ENCODE data around the gene RBP4. TPM values are rescaled to one million over a fixed set of nuclear protein-coding genes. Genes with fewer than 3 reads are reported as not detected.
A peak's percentile ranks its signal among the peaks of the same experiment; 100 is the strongest.

Gene RBP4
- total RNA-seq, 6 experiments from 2014 or later, result not detected

GRCh38 chr10:93566435-93567276 lies 34.4 kb downstream of the RBP4 start, which contains the start of gene FFAR4:
Gene FFAR4 (plus strand): TSS chr10:93566665. CDS start chr10:93566721, 56 bp downstream.
- H3K9me3 Mint-ChIP-seq, result no peaks in the 10 kb centered on the region
- H3K27me3 Mint-ChIP-seq (ENCODE audit: insufficient read depth), result peaks cover 51% of the 10 kb centered on the region
- H3K4me1 Mint-ChIP-seq (ENCODE audit: low read depth), result peaks cover 7% of the 10 kb centered on the region; the same call in 1 of the 2 replicates
- H3K27ac Mint-ChIP-seq, result no peak within 1 kb of the TSS
- DNase-seq, result no peak
- no peak for TF ChIP-seq CTCF (IDR thresholded peaks at IDR 0.05)
- no peaks in the 10 kb centered on the region for H3K36me3 Mint-ChIP-seq (ENCODE audit: low read depth)
- peak within 1 kb of the TSS; percentile 34; the same call in 1 of the 2 replicates for H3K4me3 Mint-ChIP-seq

- no peak for DNase-seq
- Mint-ChIP-seq H3K36me3 (ENCODE audit: low read depth) (no peaks in the 10 kb centered on the region), H3K27ac (no peak overlapping the region), H3K27me3 (ENCODE audit: insufficient read depth) (peaks cover 42% of the 10 kb centered on the region), H3K9me3 (no peaks in the 10 kb centered on the region), H3K4me1 (ENCODE audit: low read depth) (peaks cover 7% of the 10 kb centered on the region; the same call in 1 of the 2 replicates), H3K4me3 (no peak overlapping the region)
- TF ChIP-seq CTCF (IDR thresholded peaks at IDR 0.05), result no peak
These were observed 35.6 kb downstream of the RBP4 start for GRCh38 chr10:93565446-93565845.

GRCh38 chr10:93560541-93560940 lies 40.5 kb downstream of the RBP4 start:
- no peak for DNase-seq
- peaks cover 7% of the 10 kb centered on the region; the same call in 1 of the 2 replicates for H3K36me3 Mint-ChIP-seq (ENCODE audit: low read depth)
- no peak for TF ChIP-seq CTCF (IDR thresholded peaks at IDR 0.05)
- peaks cover 11% of the 10 kb centered on the region for H3K9me3 Mint-ChIP-seq
- no peak overlapping the region for H3K4me3 Mint-ChIP-seq
- no peak overlapping the region for H3K27ac Mint-ChIP-seq
- H3K27me3 Mint-ChIP-seq (ENCODE audit: insufficient read depth), result peaks cover 34% of the 10 kb centered on the region
- H3K4me1 Mint-ChIP-seq (ENCODE audit: low read depth), result no peaks in the 10 kb centered on the region

- Mint-ChIP-seq H3K36me3 (ENCODE audit: low read depth) (peaks cover 7% of the 10 kb centered on the region; the same call in 1 of the 2 replicates), H3K9me3 (peaks cover 11% of the 10 kb centered on the region), H3K4me3 (no peak overlapping the region), H3K27me3 (ENCODE audit: insufficient read depth) (peaks cover 28% of the 10 kb centered on the region), H3K4me1 (ENCODE audit: low read depth) (peaks cover 9% of the 10 kb centered on the region), H3K27ac (no peak overlapping the region)
- DNase-seq, result no peak
- no peak for TF ChIP-seq CTCF (IDR thresholded peaks at IDR 0.05)
These were observed 41.5 kb downstream of the RBP4 start for GRCh38 chr10:93559490-93559889.

GRCh38 chr10:93554760-93555432 lies 46.1 kb downstream of the RBP4 start:
- no peak overlapping the region for H3K27ac Mint-ChIP-seq
- peak; percentile 87 for TF ChIP-seq CTCF (IDR thresholded peaks at IDR 0.05)
- H3K4me3 Mint-ChIP-seq, result no peak overlapping the region; the same call in 1 of the 2 replicates
- peak; percentile 53 for DNase-seq
- H3K36me3 Mint-ChIP-seq (ENCODE audit: low read depth), result peaks cover 6% of the 10 kb centered on the region; the same call in 1 of the 2 replicates
- peaks cover 8% of the 10 kb centered on the region for H3K9me3 Mint-ChIP-seq
- peaks cover 22% of the 10 kb centered on the region for H3K27me3 Mint-ChIP-seq (ENCODE audit: insufficient read depth)
- H3K4me1 Mint-ChIP-seq (ENCODE audit: low read depth), result peaks cover 15% of the 10 kb centered on the region

All from HFFc6 (cell line).